Erythroblast (primary cell): ENCODE data around the gene CNIH2.
"Not testable (repeated sequence)": the region's sequence is repeated elsewhere in the genome, so short reads cannot be mapped to it uniquely, and the experiment has no call there.

Experiments
- DNase-seq, 2 experiments: peaks; one replicate each; lab custom pipeline; 2025; lab: John Stamatoyannopoulos, UW
- GATA1 ChIP-seq: IDR thresholded peaks from 2 replicates; pipeline ENCODE4 v1.6.1; 2011; ENCODE audit warnings: low read depth, mild to moderate bottlenecking, control low read depth, low read length, moderate library complexity
- POLR2A ChIP-seq: IDR thresholded peaks from 2 replicates; pipeline ENCODE4 v1.6.1; 2011; ENCODE audit warnings: mild to moderate bottlenecking, low read length

CNIH2 gene

DNA sequence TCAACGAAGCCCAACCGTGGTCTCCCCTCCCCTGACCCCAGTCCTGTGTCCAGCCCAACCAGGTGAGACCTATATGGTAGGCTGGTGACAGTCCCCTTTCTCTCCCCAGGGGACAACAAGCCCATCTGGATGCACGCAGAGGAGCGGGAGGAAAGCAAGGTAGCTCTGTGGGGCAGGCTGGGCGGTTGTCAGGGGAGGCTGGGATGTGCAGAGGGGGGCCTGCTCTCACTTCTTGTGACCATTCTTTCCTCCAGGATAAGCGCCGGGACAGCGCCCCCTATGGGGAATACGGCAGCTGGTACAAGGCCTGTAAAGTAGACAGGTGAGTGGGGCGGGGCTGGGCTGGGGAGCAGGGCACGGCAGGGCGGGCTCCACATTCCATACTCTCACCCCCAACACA is 13.1 kb upstream of the CNIH2 start:
- DNase-seq, result peak in 1 of 2 experiments; percentile 43
- TF ChIP-seq POLR2A (no peak), GATA1 (no peak)

DNA sequence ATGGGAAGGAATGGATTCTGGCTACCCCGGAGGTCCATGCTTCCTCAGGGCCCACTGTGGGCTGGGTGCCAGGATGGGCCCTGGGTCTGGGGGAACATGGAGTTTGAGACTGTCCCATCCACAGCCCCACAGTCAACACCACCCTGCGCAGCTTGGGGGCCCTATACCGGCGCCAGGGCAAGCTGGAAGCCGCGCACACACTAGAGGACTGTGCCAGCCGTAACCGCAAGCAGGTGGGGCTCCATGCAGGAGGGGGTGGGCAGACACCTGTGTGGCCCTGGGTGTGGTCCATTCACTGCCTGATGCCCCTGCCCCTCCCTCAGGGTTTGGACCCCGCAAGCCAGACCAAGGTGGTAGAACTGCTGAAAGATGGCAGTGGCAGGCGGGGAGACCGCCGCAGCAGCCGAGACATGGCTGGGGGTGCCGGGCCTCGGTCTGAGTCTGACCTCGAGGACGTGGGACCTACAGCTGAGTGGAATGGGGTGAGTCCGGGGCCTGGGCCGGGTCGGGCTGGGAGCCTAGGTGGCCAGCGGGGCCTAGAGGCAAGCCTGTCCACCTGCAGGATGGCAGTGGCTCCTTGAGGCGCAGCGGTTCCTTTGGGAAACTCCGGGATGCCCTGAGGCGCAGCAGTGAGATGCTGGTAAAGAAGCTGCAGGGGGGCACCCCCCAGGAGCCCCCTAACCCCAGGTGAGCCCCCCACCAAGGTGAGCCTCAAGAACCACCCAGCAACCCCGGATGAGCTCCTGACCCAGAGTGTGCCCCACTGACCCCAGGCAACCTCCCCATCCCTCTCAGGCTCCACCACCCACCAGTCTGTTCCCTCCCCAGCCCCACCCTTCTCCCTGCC is 12.2 kb upstream of the CNIH2 start:
- no peak for DNase-seq

DNA sequence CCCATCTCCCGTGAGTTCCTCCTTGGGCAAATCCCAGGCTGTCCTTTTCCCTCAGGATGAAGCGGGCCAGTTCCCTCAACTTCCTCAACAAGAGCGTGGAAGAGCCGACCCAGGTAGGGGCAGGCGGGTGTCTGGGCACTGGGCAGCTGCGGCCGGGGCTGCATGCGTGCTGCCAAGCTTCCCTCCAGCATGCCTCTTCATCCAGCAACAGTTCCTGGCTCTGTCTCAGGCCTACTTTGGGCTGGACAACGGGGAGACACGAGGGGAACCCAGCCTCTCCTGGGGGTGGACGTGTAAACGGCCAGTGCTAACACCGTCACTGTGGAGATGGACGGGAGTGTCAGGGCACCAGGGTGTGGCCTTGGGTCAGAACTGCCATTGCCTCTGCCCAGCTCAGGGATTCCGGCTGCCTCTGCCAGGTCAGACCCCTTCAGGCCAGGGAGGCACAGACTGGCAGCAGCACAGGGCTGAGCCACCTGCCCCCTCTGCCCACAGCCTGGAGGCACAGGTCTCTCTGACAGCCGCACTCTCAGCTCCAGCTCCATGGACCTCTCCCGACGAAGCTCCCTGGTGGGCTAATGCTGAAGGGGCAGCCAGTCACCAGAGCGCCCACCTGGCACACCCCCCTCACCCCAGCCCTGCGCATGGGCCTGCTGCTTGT is 11.5 kb upstream of the CNIH2 start:
- no peak for DNase-seq
- no peak for TF ChIP-seq POLR2A
- TF ChIP-seq GATA1, result no peak

More for the DNA sequence above, 12.2 kb upstream of the CNIH2 start:
- TF ChIP-seq POLR2A, result no peak
- TF ChIP-seq GATA1, result no peak

DNA sequence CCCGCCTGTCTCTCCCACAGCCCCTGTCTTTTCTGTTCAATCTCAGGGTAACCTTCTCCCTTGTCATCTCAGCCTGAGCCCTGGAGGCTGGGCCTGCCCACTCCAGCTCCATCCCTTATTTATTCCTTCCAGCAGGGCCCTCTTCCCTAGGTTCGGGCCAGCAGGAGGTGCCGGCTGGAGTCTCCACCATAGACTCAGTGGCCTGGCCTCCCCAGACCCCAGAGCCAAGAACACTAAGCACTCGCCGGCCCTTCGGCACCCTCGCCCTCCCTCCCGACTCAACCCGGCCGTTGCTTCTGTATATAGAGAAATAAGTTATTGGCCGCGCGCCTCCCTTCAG is 11.0 kb upstream of the CNIH2 start:
- TF ChIP-seq GATA1 (no peak), POLR2A (no peak)
- no peak for DNase-seq

DNA sequence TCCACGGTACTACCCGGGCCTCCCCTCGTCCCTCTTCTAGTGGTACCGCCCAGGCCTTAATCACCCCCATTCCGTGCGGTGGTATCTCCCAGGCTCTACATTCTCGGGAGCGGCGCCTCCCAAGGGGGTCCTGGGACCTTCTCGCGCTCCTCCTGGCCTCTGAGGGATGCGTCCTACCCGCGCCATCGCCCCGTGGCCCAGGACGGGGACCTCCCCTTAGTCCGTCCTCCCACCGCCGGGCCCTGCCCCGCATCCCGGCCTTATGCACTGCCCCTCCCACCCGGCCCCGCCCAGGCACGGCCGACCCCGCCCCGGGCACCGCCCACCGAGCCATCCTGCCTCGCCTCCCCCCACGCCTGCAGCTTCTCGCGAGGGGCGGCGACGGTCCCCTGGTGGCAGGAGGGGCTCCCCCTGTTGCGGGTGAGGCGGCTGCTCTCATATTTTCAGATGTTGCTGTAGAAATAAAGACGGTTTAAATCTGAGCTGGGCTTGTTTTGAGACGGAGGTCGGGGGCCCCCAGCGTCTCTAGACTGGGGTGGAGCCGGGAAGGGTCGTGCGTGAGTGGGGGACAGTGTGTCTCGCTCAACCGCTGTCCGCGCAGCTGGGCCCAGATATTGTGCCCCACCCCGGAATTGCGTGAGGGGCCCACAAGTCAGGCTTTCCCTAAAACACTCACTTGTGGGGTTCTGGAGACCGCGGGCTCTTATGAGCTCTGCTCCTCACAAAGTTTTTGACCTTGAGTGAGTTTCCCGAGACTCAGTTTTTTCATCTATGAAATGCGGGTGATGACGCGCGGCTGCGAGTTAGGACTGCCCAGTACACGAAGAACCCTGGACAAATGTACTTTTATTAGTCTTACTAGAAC is 10.4 kb upstream of the CNIH2 start:
- DNase-seq, result peak; percentile 90 to 92
- TF ChIP-seq POLR2A, result no peak
- TF ChIP-seq GATA1, result no peak

DNA sequence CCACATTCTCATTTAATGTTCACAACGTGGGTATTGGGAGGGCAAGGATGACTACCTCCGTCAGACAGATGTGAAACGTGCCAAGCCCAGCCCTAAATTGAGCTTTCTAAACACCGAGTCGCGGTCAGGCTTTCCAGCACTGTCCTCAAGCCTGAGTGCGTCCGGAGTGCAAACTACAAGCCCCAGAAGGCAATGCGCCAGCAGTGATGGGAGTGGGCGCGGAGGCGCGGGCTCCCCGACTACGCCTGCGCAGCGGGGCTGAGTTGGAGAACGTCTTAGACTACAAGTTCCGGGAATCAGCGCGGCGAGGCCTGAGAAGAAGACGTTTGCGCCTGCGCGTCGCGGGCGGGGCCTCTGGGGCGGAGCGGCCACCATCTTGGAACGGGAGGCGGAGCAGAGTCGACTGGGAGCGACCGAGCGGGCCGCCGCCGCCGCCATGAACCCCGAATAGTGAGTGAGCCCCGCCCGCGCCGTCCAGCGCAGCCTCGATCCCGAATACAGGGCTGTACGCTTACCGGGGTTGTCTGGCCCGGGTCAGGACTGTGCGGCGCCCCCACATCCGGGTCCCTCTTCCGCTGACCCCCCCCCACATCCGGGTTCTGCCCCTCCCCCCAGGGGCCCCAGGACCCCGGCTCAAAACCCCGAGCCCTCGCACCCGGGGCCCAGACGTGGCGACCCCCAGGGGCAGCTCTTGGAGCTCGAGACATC is 9.6 kb upstream of the CNIH2 start, which contains the start of gene RAB1B:
Gene RAB1B (plus strand): TSS at position 396 of the 708 bp plus-strand sequence. CDS start 41 bp downstream, at position 437.
- TF ChIP-seq POLR2A (peak; percentile 74), GATA1 (no peak)
- DNase-seq, result peak; percentile 100

DNA sequence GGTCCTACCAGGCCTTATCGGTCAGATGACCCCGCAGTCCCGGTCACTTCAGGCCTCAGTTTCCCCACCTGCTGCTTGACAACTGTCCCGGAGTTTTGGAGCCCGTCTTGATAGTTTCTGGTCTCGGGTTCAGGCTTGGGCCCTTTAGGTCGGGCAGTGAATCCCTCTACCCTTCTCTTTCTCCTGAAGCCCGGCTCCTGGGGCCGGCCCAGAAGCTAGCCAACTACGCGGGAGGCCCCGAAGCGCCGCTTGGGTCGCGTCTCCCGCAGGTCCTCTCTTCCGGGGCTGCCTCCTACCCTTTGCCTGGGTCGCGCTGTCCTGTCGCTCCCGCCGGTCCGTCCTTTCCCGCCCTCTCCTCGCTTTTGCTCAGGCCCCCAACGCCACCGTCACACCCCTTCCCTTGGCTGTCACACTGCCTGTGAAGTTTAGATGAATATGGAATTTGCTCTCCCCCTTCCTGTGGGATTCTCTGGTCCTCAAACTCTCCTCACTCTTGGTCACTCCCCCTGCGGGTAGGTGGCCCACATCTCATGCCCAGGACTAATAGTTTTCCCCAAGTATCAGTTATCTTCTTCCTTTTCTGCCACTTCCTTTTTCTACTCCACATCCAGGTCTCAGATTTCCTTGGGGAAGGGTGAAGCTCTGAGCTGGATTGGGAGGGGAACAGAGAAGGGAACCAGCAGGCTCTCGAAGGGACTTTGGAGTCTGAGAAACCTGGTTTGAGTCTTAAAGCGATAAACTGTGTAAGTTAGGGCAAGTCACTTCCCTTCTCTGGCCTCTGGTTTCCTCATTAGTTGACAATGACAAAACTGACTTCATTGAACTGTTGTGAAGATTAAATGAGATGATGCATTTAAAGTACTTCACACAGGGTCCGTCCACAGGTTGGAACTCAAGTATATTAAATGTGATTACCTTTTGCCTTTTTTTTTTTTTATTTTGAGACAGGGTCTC is 8.7 kb upstream of the CNIH2 start:
- DNase-seq, result peak; percentile 59 to 69
- TF ChIP-seq GATA1 (no peak), POLR2A (no peak)

DNA sequence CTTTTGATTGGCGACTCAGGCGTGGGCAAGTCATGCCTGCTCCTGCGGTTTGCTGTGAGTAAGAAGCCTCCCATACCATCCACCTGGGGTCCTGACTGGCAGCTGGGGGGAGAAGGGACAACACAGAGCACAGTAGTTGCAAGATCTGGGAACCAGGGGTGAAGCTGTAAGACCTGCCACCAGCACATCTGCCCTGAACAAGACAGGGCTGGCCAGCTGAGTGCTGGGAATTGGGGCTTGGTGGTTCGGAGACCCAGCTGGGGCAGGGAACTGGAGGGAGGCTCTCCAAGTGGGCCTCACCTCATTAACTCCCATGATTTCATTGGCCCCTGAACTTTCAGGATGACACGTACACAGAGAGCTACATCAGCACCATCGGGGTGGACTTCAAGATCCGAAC is 6.2 kb upstream of the CNIH2 start:
- DNase-seq, result no peak
- TF ChIP-seq POLR2A (no peak), GATA1 (no peak)

DNA sequence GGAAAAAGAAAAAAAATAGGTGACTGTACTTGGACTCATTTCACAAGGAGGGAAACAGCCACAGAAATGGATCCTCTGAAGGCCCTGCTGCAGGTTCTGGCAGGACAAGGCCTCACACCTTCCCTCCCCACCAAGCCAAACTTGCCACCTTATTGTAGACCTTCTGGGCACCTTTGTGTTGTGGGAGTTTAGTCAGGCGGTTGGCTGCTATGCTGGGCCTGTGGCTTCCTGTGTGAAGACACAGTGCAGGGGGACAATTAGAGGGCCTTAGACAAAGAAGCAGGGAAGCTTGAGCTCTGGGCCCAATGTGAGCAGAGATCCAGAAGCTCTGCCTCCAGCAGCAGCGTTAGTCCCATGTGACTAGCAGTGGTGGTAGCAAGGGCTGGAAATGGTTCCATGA is 5.4 kb upstream of the CNIH2 start:
- DNase-seq, result no peak
- no peak for TF ChIP-seq POLR2A
- no peak for TF ChIP-seq GATA1

DNA sequence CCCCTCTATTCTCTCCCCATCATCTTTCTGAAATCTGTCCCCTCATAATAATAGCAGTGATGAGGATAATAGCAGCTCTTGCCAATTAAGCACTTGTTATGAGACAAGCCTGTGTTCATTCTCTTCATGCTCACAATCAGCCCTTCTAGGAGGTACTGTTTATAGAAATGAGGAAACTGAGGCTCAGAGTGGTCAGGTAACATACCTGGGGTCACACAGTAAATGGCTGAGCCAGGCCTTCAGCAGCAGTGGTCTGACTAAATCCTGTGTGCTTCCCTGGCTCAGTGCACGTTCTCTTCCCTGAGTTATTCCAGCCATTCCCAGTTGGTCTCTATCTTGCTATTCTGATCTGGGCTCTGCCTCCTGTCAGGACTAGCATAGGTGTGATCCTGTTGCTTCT is 3.8 kb upstream of the CNIH2 start:
- TF ChIP-seq GATA1 (no peak), POLR2A (no peak)
- no peak for DNase-seq

DNA sequence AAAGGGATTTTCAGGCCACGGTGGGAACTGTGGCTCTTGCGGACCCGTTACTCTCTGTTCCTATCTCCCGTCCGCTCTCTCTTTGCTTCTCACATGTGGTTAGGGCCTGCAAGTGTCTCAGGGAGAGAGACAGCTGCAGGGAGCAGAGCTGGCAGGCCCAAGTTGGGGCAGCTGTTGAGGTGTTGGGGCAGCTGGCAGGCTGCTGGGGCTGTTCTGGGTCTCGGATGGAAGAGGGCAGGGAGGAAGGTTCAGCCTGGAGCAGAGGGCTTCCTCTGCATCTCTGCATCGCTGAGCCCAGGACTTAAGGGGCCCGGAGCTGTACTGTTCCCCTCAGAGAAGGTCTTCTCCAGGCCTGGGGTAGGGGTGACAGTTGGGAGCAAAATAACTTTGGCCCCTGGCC is 2.6 kb upstream of the CNIH2 start:
- TF ChIP-seq GATA1 (no peak), POLR2A (no peak)
- DNase-seq, result no peak

DNA sequence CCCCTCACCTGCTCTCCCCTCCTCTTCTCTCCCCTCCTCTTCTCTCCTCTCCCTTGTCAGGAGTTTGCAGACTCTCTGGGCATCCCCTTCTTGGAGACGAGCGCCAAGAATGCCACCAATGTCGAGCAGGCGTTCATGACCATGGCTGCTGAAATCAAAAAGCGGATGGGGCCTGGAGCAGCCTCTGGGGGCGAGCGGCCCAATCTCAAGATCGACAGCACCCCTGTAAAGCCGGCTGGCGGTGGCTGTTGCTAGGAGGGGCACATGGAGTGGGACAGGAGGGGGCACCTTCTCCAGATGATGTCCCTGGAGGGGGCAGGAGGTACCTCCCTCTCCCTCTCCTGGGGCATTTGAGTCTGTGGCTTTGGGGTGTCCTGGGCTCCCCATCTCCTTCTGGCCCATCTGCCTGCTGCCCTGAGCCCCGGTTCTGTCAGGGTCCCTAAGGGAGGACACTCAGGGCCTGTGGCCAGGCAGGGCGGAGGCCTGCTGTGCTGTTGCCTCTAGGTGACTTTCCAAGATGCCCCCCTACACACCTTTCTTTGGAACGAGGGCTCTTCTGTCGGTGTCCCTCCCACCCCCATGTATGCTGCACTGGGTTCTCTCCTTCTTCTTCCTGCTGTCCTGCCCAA is 1.9 kb upstream of the CNIH2 start:
- no peak for DNase-seq
- TF ChIP-seq GATA1 (no peak), POLR2A (no peak)

DNA sequence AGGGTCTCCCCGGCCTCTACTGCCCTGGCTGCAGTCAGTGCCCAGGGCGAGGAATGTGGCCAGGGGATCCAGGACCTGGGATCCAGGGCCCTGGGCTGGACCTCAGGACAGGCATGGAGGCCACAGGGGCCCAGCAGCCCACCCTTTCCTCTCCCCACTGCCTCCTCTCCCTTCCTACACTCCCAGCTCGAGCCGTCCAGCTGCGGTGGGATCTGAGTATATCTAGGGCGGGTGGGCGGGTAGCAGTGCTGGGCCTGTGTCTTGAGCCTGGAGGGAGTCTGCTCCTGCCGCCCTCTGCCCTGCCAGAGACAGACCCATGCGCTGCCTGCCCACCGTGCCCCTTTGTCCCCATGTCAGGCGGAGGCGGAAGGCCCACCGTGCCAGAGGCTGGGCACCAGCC is 1.4 kb upstream of the CNIH2 start:
- DNase-seq, result not testable (repeated sequence)

DNA sequence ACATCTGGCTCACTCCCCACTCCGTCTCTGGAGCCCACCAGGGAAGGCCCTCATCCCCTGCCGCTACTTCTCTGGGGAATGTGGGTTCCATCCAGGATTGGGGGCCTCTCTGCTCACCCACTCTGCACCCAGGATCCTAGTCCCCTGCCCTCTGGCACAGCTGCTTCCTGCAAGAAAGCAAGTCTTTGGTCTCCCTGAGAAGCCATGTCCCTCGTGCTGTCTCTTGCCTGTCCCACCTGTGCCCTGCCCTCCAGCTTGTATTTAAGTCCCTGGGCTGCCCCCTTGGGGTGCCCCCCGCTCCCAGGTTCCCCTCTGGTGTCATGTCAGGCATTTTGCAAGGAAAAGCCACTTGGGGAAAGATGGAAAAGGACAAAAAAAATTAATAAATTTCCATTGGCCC is 911 bp upstream of the CNIH2 start:
- DNase-seq, result not testable (repeated sequence)
